Naive thymus-derived CD4-positive, alpha-beta T cell (primary cell): ENCODE measurements around the gene TAS2R50. TPM values are rescaled to one million over a fixed set of nuclear protein-coding genes. Genes with fewer than 3 reads are reported as not detected.

Source experiments
- ATAC-seq: fragments of 150-1000 bp; cut with Tn5 transposase; 2 replicates; pipeline ENCODE4 v1.10.0; 2021; ENCODE audit warnings: mild to moderate bottlenecking, moderate library complexity
- CTCF ChIA-PET: fragments of 350-600 bp; sonication (Branson Sonifier 250); formaldehyde crosslinking; loops from one replicate; lab custom pipeline; 2021; ENCODE audit warnings: antibody characterized with exemption; lab: Charles Lee
- POLR2A ChIA-PET: fragments of 350-600 bp; sonication (Branson Sonifier 250); formaldehyde crosslinking; loops from one replicate; lab custom pipeline; 2021; ENCODE audit warnings: antibody characterized with exemption, inconsistent platforms; lab: Charles Lee
- DNase-seq, 9 donors: peaks; one replicate each; pipeline versions ENCODE4 v3.0.0 to v3.0.0-alpha.2; 2020 to 2022; ENCODE audit warnings: mixed read lengths in 1 of 9
- H3K27ac ChIP-seq: one replicate; pipeline ENCODE4 v1.7.0; 2013; ENCODE audit warnings: mild to moderate bottlenecking, low read depth, low read length, moderate library complexity
- H3K27me3 ChIP-seq, 2 donors: one replicate each; pipeline ENCODE4 v1.7.0; 2013; ENCODE audit warnings: low read length in 2 of 2, mild to moderate bottlenecking in 2 of 2, moderate library complexity in 2 of 2; ENCODE audit not compliant: control insufficient read depth in 2 of 2, insufficient read depth in 2 of 2
- H3K36me3 ChIP-seq, 3 experiments: 1 replicate in 2 of 3; 2 replicates in 1 of 3; pipeline ENCODE4 v1.7.0; 2013; ENCODE audit warnings: low read length in 3 of 3, mild to moderate bottlenecking in 3 of 3, moderate library complexity in 1 of 3; ENCODE audit not compliant: insufficient read depth in 3 of 3, control insufficient read depth in 2 of 3
- H3K4me1 ChIP-seq, 2 donors: one replicate each; pipeline ENCODE4 v1.7.0; 2013; ENCODE audit warnings: low read length in 2 of 2, mild to moderate bottlenecking in 2 of 2, moderate library complexity in 1 of 2; ENCODE audit not compliant: control insufficient read depth in 2 of 2, insufficient read depth in 2 of 2
- H3K4me3 ChIP-seq: 2 replicates; pipeline ENCODE4 v1.7.0; 2013; ENCODE audit warnings: mild to moderate bottlenecking, low read length
- H3K9me3 ChIP-seq, 3 experiments: 1 replicate in 2 of 3; 2 replicates in 1 of 3; pipeline ENCODE4 v1.7.0; 2013; ENCODE audit warnings: low read length in 3 of 3; ENCODE audit not compliant: control insufficient read depth in 2 of 3
- H3K27ac Mint-ChIP-seq, 9 donors: one replicate each; pipeline ENCODE4 v1.8.0; 2020 to 2022; ENCODE audit warnings: mixed read lengths in 9 of 9, mild to moderate bottlenecking in 8 of 9, moderate library complexity in 5 of 9, inconsistent platforms in 2 of 9
- H3K27me3 Mint-ChIP-seq, 5 donors: one replicate each; pipeline ENCODE4 v1.8.0; 2021 to 2022; ENCODE audit warnings: mixed read lengths in 5 of 5, mild to moderate bottlenecking in 1 of 5
- H3K36me3 Mint-ChIP-seq, 5 donors: one replicate each; pipeline ENCODE4 v1.8.0; 2020 to 2022; ENCODE audit warnings: mixed read lengths in 5 of 5, mild to moderate bottlenecking in 3 of 5, inconsistent platforms in 1 of 5
- H3K4me1 Mint-ChIP-seq, 7 donors: one replicate each; pipeline ENCODE4 v1.8.0; 2020 to 2022; ENCODE audit warnings: mixed read lengths in 7 of 7, mild to moderate bottlenecking in 3 of 7, inconsistent platforms in 1 of 7
- H3K4me3 Mint-ChIP-seq, 10 donors: one replicate each; pipeline ENCODE4 v1.8.0; 2020 to 2022; ENCODE audit warnings: mild to moderate bottlenecking in 10 of 10, mixed read lengths in 10 of 10, moderate library complexity in 6 of 10, inconsistent platforms in 2 of 10
- H3K9me3 Mint-ChIP-seq, 11 donors: one replicate each; pipeline ENCODE4 v1.8.0; 2020 to 2022; ENCODE audit warnings: mixed read lengths in 11 of 11, mild to moderate bottlenecking in 4 of 11, inconsistent platforms in 1 of 11, moderate library complexity in 1 of 11
- intact Hi-C, 2 donors: fragments of 100-400 bp; cut with micrococcal nuclease; formaldehyde crosslinking; loops; one replicate each; pipeline ENCODE4 v1.15.1; 2023
- polyA plus RNA-seq, 2 donors: library from polyadenylated mRNA; unstranded; fragments of 300-500 nt; fragmentation: Illumina TruSeq; gene quantifications; one replicate each; pipeline ENCODE4 v1.2.3, GENCODE V29; 2021
- total RNA-seq, 6 experiments: library from RNA in 5 of 6; stranded (reverse) in 5 of 6; gene quantifications; 1 replicate in 5 of 6; 2 replicates in 1 of 6; pipeline ENCODE4 v1.2.3 and lab custom pipeline; 2021 to 2026

Gene TAS2R50
- total and polyA plus RNA-seq, 7 experiments from 2014 or later: 0.72 to 1.9 (median 1.5) TPM; not detected in 2

- CTCF ChIA-PET: no interaction called here
- H3K4me1 Mint-ChIP-seq: peaks cover 18 to 41% (median 34%) of the 10 kb centered on the region in 7 donors
- no peaks in the 10 kb centered on the region for H3K27me3 ChIP-seq
- H3K4me3 Mint-ChIP-seq: no peak overlapping the region
- H3K4me3 ChIP-seq: no peak overlapping the region
- H3K27ac Mint-ChIP-seq: peak overlapping the region in 3 of 9 donors; percentile 1 to 37 (median 11)
- POLR2A ChIA-PET: no interaction called here
- peak in 7 of 9 donors; percentile 14 to 75 (median 52) for DNase-seq
- peak; percentile 80 for ATAC-seq
- intact Hi-C loops: no loop called here
- H3K9me3 ChIP-seq: no peaks in the 10 kb centered on the region
- no peaks in the 10 kb centered on the region for H3K36me3 ChIP-seq
- H3K27ac ChIP-seq: no peak overlapping the region
- H3K27me3 Mint-ChIP-seq: no peaks in the 10 kb centered on the region
- H3K9me3 Mint-ChIP-seq: peaks cover 0 to 18% (median 7%) of the 10 kb centered on the region in 11 donors
- peaks cover 4 to 59% (median 43%) of the 10 kb centered on the region in 5 donors for H3K36me3 Mint-ChIP-seq
- peaks cover 4 to 9% of the 10 kb centered on the region in 2 donors for H3K4me1 ChIP-seq
Measured at GRCh38 chr12:10960211-10960610, 26.5 kb downstream of the TAS2R50 start.

- peak overlapping the region in 2 of 9 donors; percentile 1 to 37 for H3K27ac Mint-ChIP-seq
- DNase-seq: no peak
Measured at GRCh38 chr12:10959804-10960203, 26.9 kb downstream of the TAS2R50 start.

GRCh38 chr12:10957741-10958140 is 29.0 kb downstream of the TAS2R50 start:
- peaks cover 12 to 68% (median 60%) of the 10 kb centered on the region in 5 donors for H3K36me3 Mint-ChIP-seq
- no peaks in the 10 kb centered on the region for H3K36me3 ChIP-seq

More at GRCh38 chr12:10959804-10960203, 26.9 kb downstream of the TAS2R50 start:
- no peaks in the 10 kb centered on the region for H3K27me3 ChIP-seq
- ChIA-PET POLR2A (no interaction called here), CTCF (no interaction called here)
- no peaks in the 10 kb centered on the region for H3K27me3 Mint-ChIP-seq
- peaks cover 19 to 41% (median 34%) of the 10 kb centered on the region in 7 donors for H3K4me1 Mint-ChIP-seq
- peaks cover 4 to 9% of the 10 kb centered on the region in 2 donors for H3K4me1 ChIP-seq
- no peak overlapping the region for H3K27ac ChIP-seq
- H3K36me3 ChIP-seq: no peaks in the 10 kb centered on the region
- H3K4me3 Mint-ChIP-seq: peak overlapping the region in 1 of 10 donors; percentile 4
- no peak overlapping the region for H3K4me3 ChIP-seq
- no peak for ATAC-seq
- peaks cover 7 to 63% (median 47%) of the 10 kb centered on the region in 5 donors for H3K36me3 Mint-ChIP-seq
- intact Hi-C loops: no loop called here
- peaks cover 0 to 22% (median 11%) of the 10 kb centered on the region in 11 donors for H3K9me3 Mint-ChIP-seq
- H3K9me3 ChIP-seq: no peaks in the 10 kb centered on the region

GRCh38 chr12:10956085-10956484 is 30.6 kb downstream of the TAS2R50 start:
- Histone ChIP-seq H3K4me3 (no peak overlapping the region), H3K27ac (no peak overlapping the region), H3K27me3 (no peaks in the 10 kb centered on the region), H3K9me3 (no peaks in the 10 kb centered on the region), H3K36me3 (no peaks in the 10 kb centered on the region), H3K4me1 (peaks cover 4 to 5% of the 10 kb centered on the region in 2 donors)
- H3K36me3 Mint-ChIP-seq: peaks cover 15 to 73% (median 65%) of the 10 kb centered on the region in 5 donors
- POLR2A ChIA-PET: no interaction called here
- intact Hi-C loops: no loop called here
- no peak for ATAC-seq
- peaks cover 0 to 36% (median 17%) of the 10 kb centered on the region in 11 donors for H3K9me3 Mint-ChIP-seq
- no peaks in the 10 kb centered on the region for H3K27me3 Mint-ChIP-seq
- no peak overlapping the region for H3K27ac Mint-ChIP-seq
- peaks cover 17 to 36% (median 28%) of the 10 kb centered on the region in 7 donors for H3K4me1 Mint-ChIP-seq
- no peak for DNase-seq
- H3K4me3 Mint-ChIP-seq: no peak overlapping the region
- CTCF ChIA-PET: no interaction called here

More at GRCh38 chr12:10957741-10958140, 29.0 kb downstream of the TAS2R50 start:
- H3K9me3 Mint-ChIP-seq: peaks cover 0 to 35% (median 15%) of the 10 kb centered on the region in 11 donors
- CTCF ChIA-PET: no interaction called here
- H3K27me3 Mint-ChIP-seq: no peaks in the 10 kb centered on the region
- Histone ChIP-seq H3K4me1 (peaks cover 4 to 9% of the 10 kb centered on the region in 2 donors), H3K4me3 (no peak overlapping the region), H3K27ac (no peak overlapping the region), H3K9me3 (no peaks in the 10 kb centered on the region), H3K27me3 (no peaks in the 10 kb centered on the region)
- intact Hi-C loops: no loop called here
- no peak overlapping the region for H3K27ac Mint-ChIP-seq
- H3K4me3 Mint-ChIP-seq: no peak overlapping the region
- DNase-seq (no peak), ATAC-seq (no peak)
- H3K4me1 Mint-ChIP-seq: peaks cover 25 to 49% (median 38%) of the 10 kb centered on the region in 7 donors
- POLR2A ChIA-PET: no interaction called here

- DNase-seq (no peak), ATAC-seq (no peak)
- intact Hi-C loops: no loop called here
- ChIA-PET CTCF (no interaction called here), POLR2A (no interaction called here)
- Mint-ChIP-seq H3K4me3 (no peak overlapping the region), H3K4me1 (peaks cover 0 to 16% (median 13%) of the 10 kb centered on the region in 7 donors), H3K36me3 (peaks cover 26 to 78% (median 70%) of the 10 kb centered on the region in 5 donors), H3K27me3 (no peaks in the 10 kb centered on the region), H3K27ac (no peak overlapping the region), H3K9me3 (peaks cover 5 to 46% (median 25%) of the 10 kb centered on the region in 11 donors)
- Histone ChIP-seq H3K36me3 (no peaks in the 10 kb centered on the region), H3K9me3 (no peaks in the 10 kb centered on the region), H3K4me1 (no peaks in the 10 kb centered on the region), H3K4me3 (no peak overlapping the region), H3K27ac (no peak overlapping the region), H3K27me3 (no peaks in the 10 kb centered on the region)
Measured at GRCh38 chr12:10952645-10953044, 34.1 kb downstream of the TAS2R50 start.

GRCh38 chr12:10943167-10943566 is 43.5 kb downstream of the TAS2R50 start:
- ATAC-seq: no peak
- no peaks in the 10 kb centered on the region for H3K27me3 ChIP-seq
- intact Hi-C loops: no loop called here
- Mint-ChIP-seq H3K4me3 (no peak overlapping the region), H3K4me1 (peaks cover 0 to 16% (median 6%) of the 10 kb centered on the region in 7 donors), H3K9me3 (peaks cover 0 to 26% (median 10%) of the 10 kb centered on the region in 11 donors), H3K27ac (peak overlapping the region in 1 of 9 donors; percentile 9), H3K27me3 (no peaks in the 10 kb centered on the region), H3K36me3 (peaks cover 9 to 33% (median 18%) of the 10 kb centered on the region in 5 donors)
- H3K4me3 ChIP-seq: no peak overlapping the region
- H3K9me3 ChIP-seq: no peaks in the 10 kb centered on the region
- H3K4me1 ChIP-seq: no peaks in the 10 kb centered on the region
- no peaks in the 10 kb centered on the region for H3K36me3 ChIP-seq
- DNase-seq: no peak
- no peak overlapping the region for H3K27ac ChIP-seq
- CTCF ChIA-PET: no interaction called here
- POLR2A ChIA-PET: no interaction called here
